ENCODE data around the gene ZNF236.
A peak's percentile ranks its signal among the peaks of the same experiment; 100 is the strongest.

Gene ZNF236

DNA sequence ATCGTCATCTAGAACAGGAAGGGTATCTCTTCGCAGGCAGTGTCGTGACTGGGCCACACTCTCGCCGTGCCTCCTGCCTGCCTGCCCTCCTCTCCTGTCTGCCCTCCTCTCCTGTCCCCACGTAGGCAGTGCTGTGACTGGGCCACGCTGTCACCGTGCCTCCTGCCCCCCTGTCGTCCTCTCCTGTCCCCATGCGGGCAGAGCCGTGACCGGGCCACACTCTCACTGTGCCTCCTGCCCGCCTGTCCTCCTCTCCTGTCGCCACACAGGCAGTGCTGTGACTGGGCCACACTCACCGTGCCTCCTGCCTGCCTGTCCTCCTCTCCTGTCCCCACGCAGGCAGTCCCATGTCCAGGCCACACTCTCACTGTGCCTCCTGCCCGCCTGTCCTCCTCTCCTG, 51.4 kb downstream of the ZNF236 start:
- no peak for DNase-seq (ENCODE audit: low read depth)
- TF ChIP-seq CTCF (IDR thresholded peaks at IDR 0.05; ENCODE audit: control insufficient read depth, extremely low read depth, insufficient read depth): no peak
- no peak overlapping the region for H3K4me3 ChIP-seq (ENCODE audit: low read depth, low read length)

- H3K4me3 ChIP-seq (ENCODE audit: low read depth, low read length): no peak overlapping the region
- DNase-seq (ENCODE audit: low read depth): no peak
These were observed 52.5 kb downstream of the ZNF236 start for GRCh38 chr18:76874642-76875389.

GRCh38 chr18:76875390-76876325, 53.3 kb downstream of the ZNF236 start:
- peak; percentile 73 for TF ChIP-seq CTCF (IDR thresholded peaks at IDR 0.05; ENCODE audit: control insufficient read depth, extremely low read depth, insufficient read depth)
- H3K4me3 ChIP-seq (ENCODE audit: low read depth, low read length): no peak overlapping the region
- DNase-seq (ENCODE audit: low read depth): peak; percentile 26

More at GRCh38 chr18:76874642-76875389, 52.5 kb downstream of the ZNF236 start:
- peak; percentile 36 for TF ChIP-seq CTCF (IDR thresholded peaks at IDR 0.05; ENCODE audit: control insufficient read depth, extremely low read depth, insufficient read depth)

GRCh38 chr18:76878426-76878825, 56.1 kb downstream of the ZNF236 start:
- no peak for DNase-seq (ENCODE audit: low read depth)
- no peak overlapping the region for H3K4me3 ChIP-seq (ENCODE audit: low read depth, low read length)
- TF ChIP-seq CTCF (IDR thresholded peaks at IDR 0.05; ENCODE audit: control insufficient read depth, extremely low read depth, insufficient read depth): no peak

DNA sequence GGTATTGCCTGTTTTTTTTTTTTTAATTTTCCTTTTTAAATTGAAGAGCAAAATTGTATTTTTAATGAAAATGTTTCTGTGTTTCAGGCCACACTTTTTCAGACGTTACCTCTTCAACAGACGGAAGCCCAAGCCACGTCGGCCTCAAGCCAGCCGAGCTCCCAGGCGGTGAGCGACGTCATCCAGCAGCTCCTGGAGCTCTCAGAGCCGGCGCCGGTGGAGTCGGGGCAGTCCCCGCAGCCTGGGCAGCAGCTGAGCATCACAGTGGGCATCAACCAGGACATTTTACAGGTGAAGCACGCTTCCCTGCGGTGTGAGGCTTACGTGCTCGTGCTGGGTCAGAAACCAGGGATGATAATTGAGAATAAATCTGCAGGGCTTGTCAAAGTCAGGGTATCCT, 57.7 kb downstream of the ZNF236 start:
- no peak for DNase-seq (ENCODE audit: low read depth)
- H3K4me3 ChIP-seq (ENCODE audit: low read depth, low read length): no peak overlapping the region
- no peak for TF ChIP-seq CTCF (IDR thresholded peaks at IDR 0.05; ENCODE audit: control insufficient read depth, extremely low read depth, insufficient read depth)

DNA sequence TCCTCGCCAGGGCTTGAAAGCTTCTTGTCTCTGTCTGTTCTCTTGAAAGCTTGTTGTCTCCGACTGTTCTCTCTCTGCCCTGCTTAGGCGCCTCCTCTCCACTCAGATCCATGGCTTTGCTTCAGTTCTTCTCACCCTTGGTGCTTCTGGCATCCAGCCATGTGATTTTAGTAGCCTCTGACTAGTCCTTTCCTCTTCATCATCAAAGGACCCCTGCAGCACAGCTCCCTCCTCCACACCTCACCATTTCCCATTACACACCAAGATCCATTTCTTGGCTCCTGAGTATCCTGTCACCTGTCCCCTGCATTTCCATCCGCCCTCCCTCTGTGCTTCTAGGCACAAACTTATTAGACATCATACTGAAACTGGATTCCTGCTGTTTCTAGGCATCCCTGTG, 59.4 kb downstream of the ZNF236 start:
- no peak for TF ChIP-seq CTCF (IDR thresholded peaks at IDR 0.05; ENCODE audit: control insufficient read depth, extremely low read depth, insufficient read depth)
- H3K4me3 ChIP-seq (ENCODE audit: low read depth, low read length): no peak overlapping the region
- no peak for DNase-seq (ENCODE audit: low read depth)

Measured in LNCaP clone FGC (cell line).